ENCODE measurements around the gene HEYL. TPM values are rescaled to one million over a fixed set of nuclear protein-coding genes. Genes with fewer than 3 reads are reported as not detected.

Gene HEYL
- total RNA-seq, 1 donor from 2014 or later: 21.2 TPM

DNA sequence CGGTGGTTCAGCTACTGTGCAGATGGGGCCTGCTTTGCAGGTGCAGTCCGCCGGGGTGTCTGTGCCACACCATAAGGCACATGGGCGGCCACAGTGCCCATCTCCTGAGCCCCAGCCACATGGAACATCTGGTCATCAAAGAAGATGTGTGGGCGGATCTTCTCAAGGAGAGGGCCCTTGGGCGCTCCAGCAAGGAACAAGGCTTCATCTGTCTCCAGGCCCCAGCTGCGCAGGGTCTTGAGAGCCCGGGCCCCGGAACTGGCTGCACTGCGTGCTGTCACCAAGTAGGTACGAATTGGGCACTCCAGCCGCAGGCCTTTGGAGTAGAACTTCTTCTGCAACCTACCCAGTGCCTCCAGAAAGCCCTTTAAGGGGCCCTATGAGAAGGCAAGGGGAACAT is 19.7 kb upstream of the HEYL start:
- intact Hi-C loops (cut with micrococcal nuclease): no loop called here
- H3K9me3 ChIP-seq (replicated peaks): no peaks in the 10 kb centered on the region
- TF ChIP-seq, protein P1, sequence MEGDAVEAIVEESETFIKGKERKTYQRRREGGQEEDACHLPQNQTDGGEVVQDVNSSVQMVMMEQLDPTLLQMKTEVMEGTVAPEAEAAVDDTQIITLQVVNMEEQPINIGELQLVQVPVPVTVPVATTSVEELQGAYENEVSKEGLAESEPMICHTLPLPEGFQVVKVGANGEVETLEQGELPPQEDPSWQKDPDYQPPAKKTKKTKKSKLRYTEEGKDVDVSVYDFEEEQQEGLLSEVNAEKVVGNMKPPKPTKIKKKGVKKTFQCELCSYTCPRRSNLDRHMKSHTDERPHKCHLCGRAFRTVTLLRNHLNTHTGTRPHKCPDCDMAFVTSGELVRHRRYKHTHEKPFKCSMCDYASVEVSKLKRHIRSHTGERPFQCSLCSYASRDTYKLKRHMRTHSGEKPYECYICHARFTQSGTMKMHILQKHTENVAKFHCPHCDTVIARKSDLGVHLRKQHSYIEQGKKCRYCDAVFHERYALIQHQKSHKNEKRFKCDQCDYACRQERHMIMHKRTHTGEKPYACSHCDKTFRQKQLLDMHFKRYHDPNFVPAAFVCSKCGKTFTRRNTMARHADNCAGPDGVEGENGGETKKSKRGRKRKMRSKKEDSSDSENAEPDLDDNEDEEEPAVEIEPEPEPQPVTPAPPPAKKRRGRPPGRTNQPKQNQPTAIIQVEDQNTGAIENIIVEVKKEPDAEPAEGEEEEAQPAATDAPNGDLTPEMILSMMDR (IDR thresholded peaks at IDR 0.05; ENCODE audit: borderline replicate concordance): no peak
- no peak overlapping the region for H3K27ac ChIP-seq (replicated peaks)
- H3K4me3 ChIP-seq: no peak overlapping the region
- no peaks in the 10 kb centered on the region for H3K27me3 ChIP-seq (ENCODE audit: low read depth)
- H3K36me3 ChIP-seq: no peaks in the 10 kb centered on the region
- no peak for DNase-seq
- peaks cover 24% of the 10 kb centered on the region for H3K4me1 ChIP-seq

GRCh38 chr1:39657923-39658485 is 18.6 kb upstream of the HEYL start:
- H3K27ac ChIP-seq (replicated peaks): no peak overlapping the region
- H3K27me3 ChIP-seq (ENCODE audit: low read depth): no peaks in the 10 kb centered on the region
- intact Hi-C loops (cut with micrococcal nuclease): no loop called here
- H3K36me3 ChIP-seq: no peaks in the 10 kb centered on the region
- TF ChIP-seq, protein P1 (IDR thresholded peaks at IDR 0.05; ENCODE audit: borderline replicate concordance): peak; percentile 74
- peaks cover 34% of the 10 kb centered on the region for H3K4me1 ChIP-seq
- no peak overlapping the region for H3K4me3 ChIP-seq
- DNase-seq: peak; percentile 62
- H3K9me3 ChIP-seq (replicated peaks): no peaks in the 10 kb centered on the region

- H3K4me1 ChIP-seq: peaks cover 40% of the 10 kb centered on the region
- no peak overlapping the region for H3K27ac ChIP-seq (replicated peaks)
- H3K9me3 ChIP-seq (replicated peaks): no peaks in the 10 kb centered on the region
- intact Hi-C loops (cut with micrococcal nuclease): no loop called here
- no peak for DNase-seq
- H3K27me3 ChIP-seq (ENCODE audit: low read depth): no peaks in the 10 kb centered on the region
- TF ChIP-seq, protein P1 (IDR thresholded peaks at IDR 0.05; ENCODE audit: borderline replicate concordance): no peak
- H3K36me3 ChIP-seq: no peaks in the 10 kb centered on the region
- H3K4me3 ChIP-seq: no peak overlapping the region
Measured at GRCh38 chr1:39657402-39657801, 18.0 kb upstream of the HEYL start.

DNA sequence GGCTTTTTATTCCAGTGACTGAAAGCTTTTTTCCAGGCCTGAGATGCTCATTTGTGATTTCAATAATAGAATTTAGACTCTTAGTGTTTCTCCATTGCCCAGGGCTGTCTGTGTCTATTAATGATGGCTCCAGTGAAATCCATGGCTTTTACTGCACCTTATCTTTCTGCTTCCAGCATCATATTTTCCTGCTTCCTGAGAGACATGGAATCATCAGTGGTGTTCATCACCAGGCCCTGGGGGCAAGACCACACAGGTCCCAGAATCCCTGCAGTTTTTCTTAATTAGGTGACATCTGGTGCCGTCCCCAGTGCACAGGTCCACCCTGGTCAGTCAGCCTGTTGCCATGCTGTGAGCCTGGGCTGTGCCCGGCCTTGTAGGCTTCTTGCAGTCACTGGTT is 16.9 kb upstream of the HEYL start:
- Histone ChIP-seq H3K9me3 (replicated peaks) (no peaks in the 10 kb centered on the region), H3K27ac (replicated peaks) (no peak overlapping the region), H3K27me3 (ENCODE audit: low read depth) (no peaks in the 10 kb centered on the region), H3K4me1 (peaks cover 46% of the 10 kb centered on the region), H3K36me3 (no peaks in the 10 kb centered on the region), H3K4me3 (no peak overlapping the region)
- no peak for DNase-seq
- intact Hi-C loops (cut with micrococcal nuclease): no loop called here
- TF ChIP-seq, protein P1 (IDR thresholded peaks at IDR 0.05; ENCODE audit: borderline replicate concordance): no peak

DNA sequence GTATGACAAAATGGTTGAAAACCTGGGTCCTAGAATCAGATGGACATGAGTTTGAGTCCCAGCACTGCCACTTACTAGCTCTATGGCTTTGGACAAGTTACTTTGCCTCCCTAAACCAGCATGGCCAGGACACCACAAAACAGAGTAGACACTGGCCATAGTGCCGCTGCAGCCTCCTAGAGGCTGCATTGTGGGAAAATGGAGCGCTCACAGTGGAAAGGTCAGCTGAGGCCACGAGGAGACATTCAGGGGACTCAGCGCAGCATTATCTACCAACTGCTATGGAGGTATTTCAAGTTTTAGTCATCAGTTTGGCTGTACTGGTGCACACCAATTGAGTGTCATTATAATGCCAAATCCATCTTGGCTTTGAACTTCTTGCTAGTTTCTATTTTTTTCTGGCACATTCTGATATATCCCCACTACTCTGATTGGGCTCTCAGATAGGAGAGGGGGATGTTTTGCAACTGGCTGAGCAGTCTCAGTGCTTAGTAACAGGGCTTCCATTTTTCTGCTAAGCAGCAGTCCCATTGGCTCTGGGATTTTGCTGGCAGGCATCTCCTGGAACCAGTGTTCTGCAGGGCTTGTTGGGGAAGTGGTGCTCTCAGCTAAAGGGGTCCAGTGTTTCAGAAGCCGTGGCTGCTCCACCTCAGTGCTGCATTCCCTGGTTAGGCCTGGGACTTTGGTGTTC is 16.3 kb upstream of the HEYL start:
- Histone ChIP-seq H3K27ac (replicated peaks) (no peak overlapping the region), H3K4me1 (peaks cover 53% of the 10 kb centered on the region), H3K36me3 (no peaks in the 10 kb centered on the region), H3K27me3 (ENCODE audit: low read depth) (no peaks in the 10 kb centered on the region), H3K4me3 (no peak overlapping the region), H3K9me3 (replicated peaks) (no peaks in the 10 kb centered on the region)
- intact Hi-C loops (cut with micrococcal nuclease): no loop called here
- TF ChIP-seq, protein P1 (IDR thresholded peaks at IDR 0.05; ENCODE audit: borderline replicate concordance): no peak
- DNase-seq: no peak

Data from left ventricle myocardium inferior (tissue), 1 donor.